ENCODE measurements around the gene TRAF6.

Gene TRAF6

DNA sequence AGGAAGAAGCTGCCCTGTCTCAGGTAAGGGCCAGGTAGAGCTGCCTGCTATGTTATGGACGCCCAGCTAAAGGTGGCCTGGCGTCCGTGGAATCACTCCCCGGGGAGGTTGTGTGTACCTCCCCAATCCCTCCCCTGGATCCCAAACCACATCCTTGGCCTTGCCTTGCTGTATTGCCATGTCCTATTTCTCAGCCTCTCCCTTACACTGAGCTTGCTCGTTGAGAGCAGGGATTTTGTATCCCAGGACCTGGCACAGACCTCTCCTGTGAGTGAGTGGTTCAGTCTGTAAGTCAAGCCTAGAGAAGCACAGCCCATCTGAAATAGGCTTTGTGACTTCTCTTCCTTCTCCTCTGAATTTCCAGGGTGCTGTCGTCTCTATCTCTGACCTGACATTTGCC is 53.9 kb downstream of the TRAF6 start:
- no peak for DNase-seq

DNA sequence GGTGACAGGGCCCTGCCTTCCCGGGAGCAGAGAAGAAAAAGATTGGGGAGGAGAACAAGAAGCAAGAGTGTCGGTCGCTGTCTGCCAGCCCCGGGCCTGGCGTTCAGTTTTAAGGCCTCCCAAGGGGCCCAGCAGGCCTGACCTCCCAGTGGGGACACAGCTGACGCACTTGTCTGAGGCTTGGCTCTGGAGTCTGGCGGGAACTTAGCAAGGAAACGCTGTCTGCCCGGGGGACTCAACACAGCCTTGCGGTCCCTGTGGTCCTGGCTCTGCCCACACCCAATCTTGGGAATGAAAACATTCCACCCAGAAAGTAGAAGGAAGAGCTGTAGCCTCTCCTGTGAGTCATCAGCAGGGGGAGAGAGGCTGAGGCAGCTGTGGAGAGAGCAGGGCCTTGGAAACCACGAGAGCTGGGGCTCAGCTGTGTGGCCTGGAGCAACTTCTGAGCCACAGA is 54.4 kb downstream of the TRAF6 start:
- no peak for DNase-seq

DNA sequence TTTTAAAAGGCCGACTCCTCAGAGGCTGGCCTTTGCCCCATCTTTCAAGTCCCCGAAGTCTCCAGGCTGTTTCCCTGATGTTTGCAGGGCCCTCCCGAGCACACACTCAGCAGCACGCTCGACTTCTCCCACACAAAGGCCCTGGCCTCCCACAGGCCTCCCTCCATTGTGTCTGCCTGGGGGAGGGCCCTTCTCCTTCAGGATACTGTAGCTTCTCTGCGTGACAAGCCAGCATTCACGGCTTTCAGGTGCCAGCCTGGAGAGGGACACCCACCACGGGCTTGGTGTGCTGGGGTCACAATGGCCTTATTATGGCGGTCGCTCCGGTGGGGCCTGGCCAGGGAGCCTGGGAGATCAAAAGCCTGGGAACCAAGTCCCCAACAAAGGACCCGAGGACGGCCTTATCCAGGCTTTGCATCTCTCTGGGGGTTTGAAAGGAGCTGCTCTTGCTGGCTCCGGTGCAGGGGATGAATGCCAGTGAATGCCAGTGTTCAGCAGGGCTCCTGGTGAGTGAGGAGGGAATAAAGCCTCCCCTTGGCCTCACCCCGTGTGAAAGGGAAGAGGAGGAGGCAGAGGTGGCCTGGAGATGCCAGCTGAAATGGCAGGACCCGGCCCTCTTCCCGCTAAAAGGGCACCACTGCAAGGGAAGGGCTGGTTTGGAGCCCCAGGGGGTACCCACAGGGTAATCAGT is 55.0 kb downstream of the TRAF6 start:
- DNase-seq = no peak

DNA sequence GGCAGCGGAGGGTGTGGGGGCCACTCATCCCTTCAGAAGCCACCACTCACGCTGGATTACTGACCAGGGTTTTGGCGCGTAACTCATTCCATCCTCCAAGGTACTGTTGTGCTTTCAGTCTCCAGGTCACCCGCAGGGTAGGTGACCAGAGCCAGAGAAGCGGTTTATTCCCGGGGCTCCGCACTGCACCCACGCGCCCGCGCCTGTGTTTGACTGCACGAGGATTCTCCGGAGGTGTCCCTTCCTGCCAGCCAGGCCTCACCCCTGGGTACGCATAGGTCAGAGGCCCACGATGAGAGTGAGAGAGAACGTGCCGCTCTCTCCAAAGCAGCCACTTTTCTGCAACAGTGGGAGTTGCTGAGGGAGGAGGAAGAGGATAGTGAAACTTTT is 55.5 kb downstream of the TRAF6 start:
- DNase-seq = no peak

DNA sequence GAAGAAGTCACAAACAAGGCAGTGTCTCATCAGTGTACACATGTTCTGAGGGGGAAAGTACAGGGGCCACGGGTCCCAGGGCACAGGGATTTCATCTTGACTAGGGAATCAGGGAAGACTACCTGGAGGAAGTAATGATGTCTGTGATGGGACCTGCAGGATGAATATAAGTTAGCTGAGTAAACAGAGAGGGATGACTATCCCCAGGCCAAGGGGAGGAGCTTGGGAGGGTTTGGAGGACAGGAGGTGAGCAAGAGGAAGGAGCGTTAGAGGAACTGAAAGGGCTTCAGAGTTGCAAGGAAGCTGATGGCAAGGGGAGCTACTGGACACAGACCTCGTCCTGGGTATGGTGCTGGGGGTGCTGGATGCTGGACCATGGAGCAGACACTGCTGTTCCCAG is 56.4 kb downstream of the TRAF6 start:
- no peak for DNase-seq

DNA sequence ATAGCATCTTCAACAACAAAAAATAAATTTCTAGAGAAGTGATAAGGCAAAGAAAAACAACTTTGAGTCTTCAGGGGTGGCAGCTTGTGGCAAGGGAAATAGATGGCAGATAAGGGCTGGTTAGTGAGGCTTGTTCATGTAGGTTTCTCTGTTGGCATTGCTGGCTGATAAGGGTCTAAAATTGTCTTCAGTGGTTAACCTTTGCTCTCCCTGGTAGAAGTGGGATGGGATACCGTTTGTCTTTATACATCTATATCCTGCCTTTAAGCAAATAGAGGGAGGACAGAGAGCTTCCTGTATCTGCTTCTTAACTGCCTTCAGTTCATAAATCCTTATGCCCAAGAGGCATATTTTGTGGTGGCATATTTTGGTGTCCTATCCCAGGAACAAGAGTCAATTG is 57.1 kb downstream of the TRAF6 start:
- no peak for DNase-seq

DNA sequence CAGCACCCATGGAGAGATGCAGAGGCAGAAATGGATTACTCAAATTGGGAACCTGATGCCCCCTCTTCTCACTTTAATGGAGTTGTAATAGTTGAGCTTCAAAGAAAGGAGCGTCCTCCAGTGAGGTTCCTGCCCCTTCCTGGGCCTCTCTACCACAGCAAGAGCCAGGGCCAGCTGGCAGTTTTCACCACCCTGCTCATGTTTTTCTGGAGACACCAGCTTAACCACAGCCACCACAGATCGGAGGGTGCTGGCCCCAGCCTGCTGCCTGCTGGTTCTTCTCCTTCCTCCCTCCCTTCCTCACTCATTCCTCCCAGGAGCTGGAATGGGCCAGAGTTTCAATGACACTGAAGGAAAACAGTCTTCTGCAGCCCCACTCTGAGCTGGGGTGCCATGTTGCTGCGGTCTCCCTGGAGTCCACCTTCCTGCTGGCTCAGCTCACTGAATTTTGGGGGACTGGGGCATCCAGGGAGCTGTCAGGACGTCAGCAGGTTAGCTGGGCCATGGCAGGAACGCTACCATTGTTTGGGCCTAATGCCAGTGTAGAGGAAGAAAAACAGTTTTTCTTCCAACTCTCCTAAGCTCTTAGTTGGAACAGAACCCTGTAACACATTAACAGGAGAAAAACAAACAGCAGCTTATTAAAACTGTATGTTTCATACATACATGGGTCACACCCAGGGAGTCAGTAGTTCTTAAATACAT is 57.7 kb downstream of the TRAF6 start:
- no peak for DNase-seq

DNA sequence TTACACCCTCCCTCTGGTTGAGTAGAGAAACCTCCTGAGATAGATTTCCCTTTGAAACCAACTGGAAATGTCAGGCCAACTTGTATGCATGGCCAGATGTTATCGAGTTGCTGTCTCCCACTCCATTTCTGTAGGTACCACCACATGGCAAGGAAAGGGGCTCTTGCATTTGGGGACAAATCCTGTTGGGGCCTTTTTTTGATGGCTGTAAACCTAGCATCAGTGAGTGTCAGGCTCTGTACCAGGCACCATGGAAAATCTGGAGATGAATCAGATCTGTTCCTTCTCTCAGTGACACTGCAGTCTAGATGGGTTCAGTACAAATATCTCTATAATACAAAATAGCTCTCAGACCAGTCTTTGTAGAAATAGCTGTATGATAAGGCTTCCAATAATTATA is 58.4 kb downstream of the TRAF6 start:
- DNase-seq = no peak

DNA sequence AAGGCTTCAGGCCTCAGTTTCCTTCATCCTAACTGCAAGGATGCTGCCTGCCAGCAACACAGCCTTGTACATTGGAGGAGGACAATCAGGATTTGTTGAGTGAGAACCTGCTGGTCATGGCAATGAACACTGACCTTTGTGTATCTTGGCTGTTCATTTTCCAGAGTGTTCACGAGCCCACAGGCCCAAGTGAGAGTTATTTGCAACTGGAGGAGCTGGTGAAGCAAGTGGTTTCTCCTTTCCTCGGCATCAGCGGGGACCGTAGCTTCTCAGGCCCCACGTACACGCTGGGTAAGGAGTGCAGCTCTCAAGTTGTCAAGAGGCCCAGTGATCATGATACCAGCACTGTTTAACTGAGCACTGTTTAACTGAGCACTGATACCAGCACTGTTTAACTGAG is 59.0 kb downstream of the TRAF6 start:
- no peak for DNase-seq

DNA sequence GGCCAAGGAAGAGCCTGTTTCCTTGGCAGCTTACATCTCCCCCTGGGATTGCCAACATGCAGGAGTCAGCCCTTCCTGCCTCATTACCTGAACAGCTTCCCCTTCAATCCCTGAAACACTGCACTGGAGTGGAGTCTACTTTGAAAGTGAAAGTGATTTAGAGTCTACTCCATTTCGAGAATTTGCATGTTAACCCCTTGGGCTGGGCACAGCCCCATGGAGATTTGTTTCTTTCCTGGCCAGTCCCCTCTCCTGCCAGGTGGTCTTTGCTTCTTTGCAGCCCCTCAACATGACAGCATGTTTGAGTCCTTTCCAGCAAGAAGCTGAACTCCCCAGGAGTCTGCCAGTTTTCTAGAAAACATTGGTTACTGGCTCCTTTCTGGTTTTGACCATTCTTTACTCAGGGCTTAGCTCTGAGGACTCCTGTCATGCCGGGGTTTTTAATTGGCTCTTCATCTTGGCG is 59.9 kb downstream of the TRAF6 start:
- no peak for DNase-seq

DNA sequence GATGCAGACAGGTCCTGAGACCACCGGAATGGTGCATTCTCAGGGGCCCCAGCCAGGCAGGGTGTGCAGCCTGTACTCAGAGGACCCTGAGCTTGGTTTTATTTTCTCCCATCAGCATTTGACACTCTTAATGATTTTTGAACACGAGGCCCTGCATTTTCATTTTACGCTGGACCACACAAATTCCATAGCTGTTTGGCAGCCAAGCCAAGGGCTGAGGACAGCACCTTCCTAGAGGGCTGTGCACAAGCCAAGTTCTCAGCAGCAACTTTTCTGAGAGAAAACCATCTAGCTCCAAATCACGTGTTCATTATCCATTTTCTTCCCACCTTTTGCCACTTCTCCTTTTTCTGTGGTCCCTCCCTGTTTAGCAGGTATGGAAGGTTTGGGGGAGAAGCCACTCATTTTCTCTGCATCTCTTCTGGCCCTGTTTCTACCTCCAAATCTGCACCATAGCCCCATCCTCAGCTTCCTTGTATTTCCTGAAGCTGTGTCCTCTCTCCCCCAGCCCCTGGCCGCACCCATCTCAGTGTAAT is 60.4 kb downstream of the TRAF6 start:
- DNase-seq = no peak

DNA sequence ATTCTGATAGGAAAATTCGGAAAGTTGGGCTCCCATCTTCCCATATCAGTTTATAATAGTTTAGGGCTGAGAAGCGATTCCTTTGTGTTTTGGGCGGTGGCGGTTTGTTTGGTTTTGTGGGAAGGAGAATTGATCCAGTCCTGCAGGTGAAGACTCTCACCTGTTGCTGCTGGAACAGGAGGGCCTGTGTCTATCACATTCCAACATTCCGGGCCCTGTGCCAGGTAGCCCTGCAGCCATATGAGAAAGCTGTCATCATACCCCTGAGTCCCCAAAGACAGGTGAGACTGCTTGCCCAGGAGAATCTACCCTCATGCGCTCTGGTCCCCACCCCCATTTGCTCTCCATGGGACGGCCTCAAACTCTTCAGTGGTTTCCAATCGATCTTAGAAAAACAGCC is 62.1 kb downstream of the TRAF6 start:
- no peak for DNase-seq

DNA sequence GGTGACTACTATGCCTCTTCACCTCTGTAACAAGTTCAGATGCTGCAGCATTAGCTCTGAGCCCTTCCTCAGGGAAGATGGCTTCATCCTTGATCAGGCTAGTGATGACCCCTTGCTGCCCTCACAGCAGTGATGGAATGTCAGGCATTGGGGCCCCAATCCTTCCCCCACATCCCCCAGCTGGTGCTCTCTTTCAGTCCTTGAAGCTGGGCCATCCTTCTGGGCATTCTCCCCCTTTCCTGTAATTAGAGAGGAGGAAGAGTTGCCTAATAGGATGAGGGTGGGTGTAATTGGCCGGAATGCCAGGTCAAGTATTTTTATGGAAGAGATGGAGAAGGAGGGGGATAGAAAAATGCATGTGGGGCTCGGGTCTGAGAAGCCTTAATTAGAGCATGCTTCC is 62.6 kb downstream of the TRAF6 start:
- no peak for DNase-seq

DNA sequence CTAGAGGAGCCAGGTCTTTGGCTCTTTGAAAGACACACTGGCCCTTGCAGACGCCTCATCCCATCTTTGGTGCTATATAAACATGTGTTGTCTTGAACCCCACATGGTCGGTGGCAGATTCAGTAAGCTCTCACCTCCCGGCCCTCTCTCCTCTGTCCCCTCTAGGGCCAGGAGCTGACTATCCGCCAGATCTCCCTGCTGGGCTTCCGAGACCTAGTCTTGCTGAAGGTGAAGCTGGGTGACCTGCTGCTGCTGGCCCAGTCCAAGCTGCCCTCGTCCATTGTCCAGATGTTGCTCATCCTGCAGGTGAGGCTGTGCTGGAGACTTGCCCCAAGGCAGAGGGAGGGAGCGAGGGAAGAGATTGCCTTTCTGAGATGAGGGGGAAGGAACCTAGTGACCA is 63.9 kb downstream of the TRAF6 start:
- no peak for DNase-seq

DNA sequence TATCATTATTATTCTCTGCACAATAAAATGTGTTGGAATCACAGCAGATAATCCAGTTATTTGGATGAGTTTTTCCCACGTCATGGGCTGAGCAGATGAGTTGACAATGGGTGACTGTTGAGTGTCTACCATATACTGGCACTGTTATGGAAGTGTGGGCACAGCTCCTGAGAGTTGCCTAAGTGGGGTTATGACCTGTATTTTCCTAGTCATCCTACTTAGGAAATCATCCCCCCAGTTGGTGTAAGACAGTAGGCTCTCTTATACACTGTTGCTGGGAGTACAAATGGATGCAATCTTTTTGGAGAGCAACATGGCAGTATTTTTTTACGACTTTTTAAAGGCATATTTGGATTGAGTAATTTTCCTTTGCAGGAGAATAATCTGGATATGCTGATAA is 66.4 kb downstream of the TRAF6 start:
- no peak for DNase-seq

DNA sequence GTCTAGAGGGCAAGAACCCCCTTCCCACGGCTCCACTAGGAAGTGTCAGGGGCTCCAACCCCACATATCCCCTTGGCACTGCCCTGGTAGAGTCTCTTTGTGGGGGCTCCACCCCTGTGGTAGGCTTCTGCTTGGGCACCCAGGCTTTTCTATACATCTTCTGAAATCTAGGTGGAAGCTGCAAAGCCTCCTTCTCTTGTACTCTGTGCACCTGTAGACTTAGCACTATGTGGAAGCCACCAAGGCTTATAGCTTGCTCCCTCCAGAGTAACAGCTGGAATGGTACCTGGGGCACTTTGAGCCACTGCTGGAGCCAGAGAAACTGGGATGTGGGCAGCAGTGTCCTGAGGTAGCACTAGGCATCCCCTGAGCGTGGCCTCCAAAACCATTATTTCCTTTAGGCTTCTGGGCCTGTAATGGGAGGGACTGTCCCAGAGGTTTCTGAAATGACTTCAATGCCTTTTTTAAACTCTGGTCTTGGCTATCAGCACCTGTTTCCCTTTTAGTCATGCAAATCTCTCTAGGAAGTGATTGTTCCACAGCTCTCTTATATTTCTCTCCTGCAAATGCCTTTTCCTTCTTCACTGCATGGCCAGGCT is 68.4 kb downstream of the TRAF6 start:
- no peak for DNase-seq

DNA sequence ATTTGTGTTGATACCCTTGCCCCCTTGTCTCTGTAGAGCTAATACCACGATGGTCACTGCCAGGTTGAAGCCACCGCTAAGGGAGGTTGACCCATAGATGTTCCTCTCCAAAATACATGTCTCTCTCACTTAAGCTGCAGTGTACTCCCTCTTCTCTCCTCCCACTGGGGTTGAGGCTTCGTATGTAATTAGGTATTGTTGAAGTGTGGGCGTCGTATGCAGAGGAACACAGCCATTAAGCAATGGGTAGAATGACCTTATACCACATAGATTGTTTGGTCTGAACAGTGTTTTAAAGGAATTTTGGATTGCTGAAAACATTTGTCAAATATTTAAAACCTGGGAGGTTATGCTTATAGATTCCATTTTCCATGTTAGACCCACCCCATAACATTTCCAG is 71.9 kb downstream of the TRAF6 start:
- DNase-seq = no peak

DNA sequence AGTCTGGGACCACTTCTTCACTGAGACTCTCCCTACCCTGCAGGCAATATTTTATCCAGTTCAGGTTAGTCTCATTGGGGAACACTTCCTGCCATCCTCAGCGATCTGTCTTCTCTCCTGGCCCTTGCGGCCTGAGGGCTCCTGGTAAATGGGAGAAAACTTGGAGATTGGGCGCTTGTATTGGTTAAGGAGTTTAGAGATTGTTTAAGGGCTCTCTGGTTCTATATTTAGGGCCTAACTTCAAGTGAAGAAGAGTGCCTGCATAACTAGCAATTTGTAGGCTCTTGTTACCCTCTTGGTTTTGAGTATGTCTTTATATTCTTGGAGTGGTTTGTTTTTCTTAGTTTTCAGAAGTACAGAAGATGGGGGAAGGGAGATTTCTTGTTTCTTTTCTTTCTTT is 72.7 kb downstream of the TRAF6 start:
- no peak for DNase-seq
